ENCODE results near the gene GET4.

DNA sequence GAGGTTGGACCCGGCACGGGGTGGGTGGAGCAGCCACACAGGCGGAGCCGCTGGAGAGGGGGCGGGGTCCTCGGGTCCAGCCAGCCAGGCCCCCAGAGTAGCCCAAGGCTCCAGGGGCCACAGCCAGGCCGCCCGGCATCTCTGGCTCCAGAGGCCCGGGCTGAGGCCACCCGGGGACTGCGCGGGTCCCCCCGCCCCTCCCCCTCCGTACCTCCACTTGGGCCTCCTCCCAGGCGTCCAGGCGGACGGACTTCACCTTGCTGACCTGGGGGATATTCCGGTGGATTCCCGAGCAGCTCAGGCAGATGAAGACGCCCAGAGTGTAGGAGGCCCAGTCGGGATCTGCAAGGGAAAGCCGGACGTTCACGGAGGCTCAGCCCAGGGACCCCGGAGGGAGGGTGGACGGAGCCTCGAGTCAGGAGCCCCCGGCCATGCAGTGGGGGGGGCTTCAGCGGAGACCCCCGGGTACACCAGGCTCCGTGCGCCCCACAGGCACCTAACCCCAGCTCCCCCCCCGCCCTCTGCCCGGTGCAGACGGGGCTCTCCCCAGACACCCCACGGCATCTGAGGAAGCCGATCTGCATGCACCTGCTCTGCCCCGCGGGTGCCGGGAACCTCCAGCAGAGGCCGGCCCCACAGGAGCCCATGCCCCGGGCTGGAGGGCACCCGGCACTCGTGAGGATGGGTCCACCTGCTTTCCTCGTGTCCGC, 59.0 kb downstream of the GET4 start:
- TF ChIP-seq POLR2A (IDR thresholded peaks at IDR 0.05; ENCODE audit: borderline replicate concordance, extremely low read depth, insufficient read depth, insufficient read length) (no peak), CEBPB (IDR thresholded peaks at IDR 0.05; ENCODE audit: low read depth) (no peak), EZH2phosphoT487 (IDR thresholded peaks at IDR 0.05; ENCODE audit: borderline replicate concordance) (no peak), POLR2AphosphoS5 (IDR thresholded peaks at IDR 0.05; ENCODE audit: low read depth, low read length) (no peak), TCF7L2 (IDR thresholded peaks at IDR 0.05; ENCODE audit: borderline replicate concordance, extremely low read depth, insufficient read depth, insufficient read length) (no peak), EZH2 (IDR thresholded peaks at IDR 0.05) (no peak), RAD21 (IDR thresholded peaks at IDR 0.05; ENCODE audit: low read depth) (no peak), JUND (IDR thresholded peaks at IDR 0.05) (no peak), SP1 (IDR thresholded peaks at IDR 0.05; ENCODE audit: low read depth) (no peak)
- TF ChIP-seq, protein P1, sequence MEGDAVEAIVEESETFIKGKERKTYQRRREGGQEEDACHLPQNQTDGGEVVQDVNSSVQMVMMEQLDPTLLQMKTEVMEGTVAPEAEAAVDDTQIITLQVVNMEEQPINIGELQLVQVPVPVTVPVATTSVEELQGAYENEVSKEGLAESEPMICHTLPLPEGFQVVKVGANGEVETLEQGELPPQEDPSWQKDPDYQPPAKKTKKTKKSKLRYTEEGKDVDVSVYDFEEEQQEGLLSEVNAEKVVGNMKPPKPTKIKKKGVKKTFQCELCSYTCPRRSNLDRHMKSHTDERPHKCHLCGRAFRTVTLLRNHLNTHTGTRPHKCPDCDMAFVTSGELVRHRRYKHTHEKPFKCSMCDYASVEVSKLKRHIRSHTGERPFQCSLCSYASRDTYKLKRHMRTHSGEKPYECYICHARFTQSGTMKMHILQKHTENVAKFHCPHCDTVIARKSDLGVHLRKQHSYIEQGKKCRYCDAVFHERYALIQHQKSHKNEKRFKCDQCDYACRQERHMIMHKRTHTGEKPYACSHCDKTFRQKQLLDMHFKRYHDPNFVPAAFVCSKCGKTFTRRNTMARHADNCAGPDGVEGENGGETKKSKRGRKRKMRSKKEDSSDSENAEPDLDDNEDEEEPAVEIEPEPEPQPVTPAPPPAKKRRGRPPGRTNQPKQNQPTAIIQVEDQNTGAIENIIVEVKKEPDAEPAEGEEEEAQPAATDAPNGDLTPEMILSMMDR (IDR thresholded peaks at IDR 0.05 in 2 of 3, conservative IDR thresholded peaks at IDR 0.05 in 1 of 3; ENCODE audit: borderline replicate concordance in 1 of 3, insufficient read depth in 1 of 3, low read depth in 2 of 3, low read length in 2 of 3), result no peak
